GM20000 (cell line): ENCODE measurements around the gene ARSG.

Source experiments
- DNase-seq: peaks from one replicate; pipeline ENCODE4 v3.0.0; 2012; ENCODE audit warnings: low spot score
- CTCF ChIP-seq: IDR thresholded peaks from 2 replicates; pipeline ENCODE4 v1.5.1; 2012; ENCODE audit warnings: mild to moderate bottlenecking, control low read depth; ENCODE audit errors: extremely low read depth, missing control alignments

Gene ARSG

GRCh38 chr17:68317458-68317857 lies 26.2 kb downstream of the ARSG start:
- DNase-seq = no peak
- TF ChIP-seq CTCF = no peak

- no peak for TF ChIP-seq CTCF
- no peak for DNase-seq
These were observed 27.1 kb downstream of the ARSG start for GRCh38 chr17:68318103-68318991.

- DNase-seq = no peak
- TF ChIP-seq CTCF = no peak
These were observed 28.3 kb downstream of the ARSG start for GRCh38 chr17:68319410-68320162.

- no peak for DNase-seq
- TF ChIP-seq CTCF = no peak
These were observed 29.1 kb downstream of the ARSG start for GRCh38 chr17:68320311-68320865.

GRCh38 chr17:68320943-68321555 lies 29.8 kb downstream of the ARSG start:
- DNase-seq = no peak
- no peak for TF ChIP-seq CTCF

- TF ChIP-seq CTCF = no peak
- DNase-seq = no peak
These were observed 30.3 kb downstream of the ARSG start for GRCh38 chr17:68321556-68321954.
